ENCODE measurements around the gene ASTE1. TPM values are rescaled to one million over a fixed set of nuclear protein-coding genes. Genes with fewer than 3 reads are reported as not detected.
A peak's percentile ranks its signal among the peaks of the same experiment; 100 is the strongest.

The ASTE1 gene
- total RNA-seq, 4 donors from 2014 or later: 1.2 to 2.0 (median 1.5) TPM

- ATAC-seq (no peak), DNase-seq (peak in 1 of 2 donors; percentile 11)
- intact Hi-C loops (cut with DNase I; ENCODE audit: low total_unique reads): no loop called here
- Histone ChIP-seq H3K36me3 (no peaks in the 10 kb centered on the region), H3K4me3 (no peak overlapping the region), H3K4me1 (peaks cover 2 to 7% of the 10 kb centered on the region in 2 donors), H3K27me3 (no peaks in the 10 kb centered on the region), H3K27ac (no peak overlapping the region), H3K9me3 (no peaks in the 10 kb centered on the region)
- TF ChIP-seq POLR2A (IDR thresholded peaks at IDR 0.05) (no peak), CTCF (IDR thresholded peaks at IDR 0.05 in 4 of 5, conservative IDR thresholded peaks at IDR 0.05 in 1 of 5) (no peak)
- in situ Hi-C loops (cut with MboI; ENCODE audit: low sequenced_read_pairs in 4 of 4): no loop called here
Measured at GRCh38 chr3:131067983-131068382, 41.4 kb upstream of the ASTE1 start.

DNA sequence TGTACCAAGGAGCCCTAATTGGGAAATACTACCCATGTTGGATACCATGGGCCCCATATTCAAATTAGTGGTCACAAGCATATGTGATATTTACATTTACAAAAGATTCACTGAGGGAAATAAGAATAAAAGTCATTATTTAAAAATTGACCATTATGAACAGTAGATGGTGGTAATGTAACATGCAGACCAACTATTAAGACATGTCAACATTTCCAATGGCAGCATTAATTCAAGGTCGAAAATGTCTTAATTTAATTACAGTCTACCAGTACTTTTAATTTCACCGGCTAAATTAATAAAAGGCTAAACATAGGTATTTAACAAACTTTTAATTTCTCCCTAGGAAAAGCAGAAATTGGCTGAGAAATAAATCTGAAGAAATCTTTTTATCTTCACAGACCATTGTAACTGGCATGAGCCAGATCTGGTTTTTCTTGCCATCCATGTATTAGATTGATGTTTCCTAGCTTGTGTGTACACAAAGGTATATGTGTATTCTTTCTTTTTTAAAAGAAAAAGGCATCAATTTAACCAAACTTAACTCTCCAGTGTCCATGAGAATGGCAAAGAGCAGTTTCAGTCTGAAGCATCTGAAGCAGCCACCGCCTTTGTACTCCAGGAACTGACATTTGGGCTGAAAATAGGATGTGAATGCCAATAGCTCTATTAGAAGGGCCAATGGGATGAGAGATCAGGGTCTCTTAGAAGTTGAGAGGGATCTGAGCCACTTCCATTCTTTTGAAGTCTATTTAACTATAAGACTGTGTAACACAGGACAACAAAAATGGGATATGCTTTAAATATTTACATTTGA is 26.6 kb upstream of the ASTE1 start:
- Histone ChIP-seq H3K27me3 (no peaks in the 10 kb centered on the region), H3K4me1 (no peaks in the 10 kb centered on the region), H3K27ac (no peak overlapping the region), H3K9me3 (no peaks in the 10 kb centered on the region), H3K4me3 (no peak overlapping the region), H3K36me3 (no peaks in the 10 kb centered on the region)
- ATAC-seq (no peak), DNase-seq (no peak)
- intact Hi-C loops (cut with DNase I; ENCODE audit: low total_unique reads) (no loop called here), in situ Hi-C loops (cut with MboI; ENCODE audit: low sequenced_read_pairs in 4 of 4) (no loop called here)
- TF ChIP-seq CTCF (IDR thresholded peaks at IDR 0.05 in 4 of 5, conservative IDR thresholded peaks at IDR 0.05 in 1 of 5): peak in 2 of 5 experiments; percentile 33 to 44
- no peak for TF ChIP-seq POLR2A (IDR thresholded peaks at IDR 0.05)

- TF ChIP-seq POLR2A (IDR thresholded peaks at IDR 0.05): no peak
- no peak for TF ChIP-seq CTCF (IDR thresholded peaks at IDR 0.05 in 4 of 5, conservative IDR thresholded peaks at IDR 0.05 in 1 of 5)
- intact Hi-C loops (cut with DNase I; ENCODE audit: low total_unique reads): no loop called here
- Histone ChIP-seq H3K4me1 (no peaks in the 10 kb centered on the region), H3K27me3 (no peaks in the 10 kb centered on the region), H3K27ac (no peak overlapping the region), H3K4me3 (no peak overlapping the region), H3K9me3 (no peaks in the 10 kb centered on the region), H3K36me3 (no peaks in the 10 kb centered on the region)
- in situ Hi-C loops (cut with MboI; ENCODE audit: low sequenced_read_pairs in 4 of 4): no loop called here
- no peak for ATAC-seq
- DNase-seq: no peak
Measured at GRCh38 chr3:131050001-131050400, 23.4 kb upstream of the ASTE1 start.

DNA sequence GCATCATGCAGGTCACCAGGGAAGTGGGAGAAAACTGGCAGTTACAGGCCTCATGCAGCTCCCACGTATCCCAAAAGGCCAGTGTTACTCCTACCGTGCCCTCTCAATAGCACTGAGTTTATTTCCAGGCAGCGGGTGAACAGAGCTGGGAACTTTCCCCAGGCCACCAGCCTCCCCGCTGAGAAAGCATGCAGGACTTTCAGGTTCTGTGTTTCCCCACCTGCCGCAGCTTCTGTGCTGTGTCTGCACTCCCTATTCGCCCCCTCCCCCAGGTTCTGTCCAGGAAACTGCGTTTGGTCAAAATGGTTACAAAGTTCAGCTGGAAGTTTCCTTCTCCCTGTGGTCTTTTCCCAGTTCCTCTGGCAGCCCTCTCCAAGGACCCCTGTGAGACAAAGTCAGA is 21.4 kb upstream of the ASTE1 start:
- in situ Hi-C loops (cut with MboI; ENCODE audit: low sequenced_read_pairs in 4 of 4): loop anchor here in 1 of 4 donors (25.0 kb wide), 1 partner anchor 989 kb away; the partner anchor contains the start of gene CPNE4
- Histone ChIP-seq H3K36me3 (no peaks in the 10 kb centered on the region), H3K4me1 (no peaks in the 10 kb centered on the region), H3K27ac (no peak overlapping the region), H3K4me3 (no peak overlapping the region), H3K27me3 (no peaks in the 10 kb centered on the region), H3K9me3 (no peaks in the 10 kb centered on the region)
- TF ChIP-seq POLR2A (IDR thresholded peaks at IDR 0.05): no peak
- no peak for TF ChIP-seq CTCF (IDR thresholded peaks at IDR 0.05 in 4 of 5, conservative IDR thresholded peaks at IDR 0.05 in 1 of 5)
- ATAC-seq: no peak
- no peak for DNase-seq
- intact Hi-C loops (cut with DNase I; ENCODE audit: low total_unique reads): no loop called here
